Measurements from ENCODE around the gene SIRT4. TPM values are rescaled to one million over a fixed set of nuclear protein-coding genes. Genes with fewer than 3 reads are reported as not detected.

Gene SIRT4
- total and polyA plus RNA-seq, 2 of the 13 experiments (the other 11 are each of a cell fraction or from before 2014, with no cell fraction given): 3.4 to 5.8 TPM

- Histone ChIP-seq H3K4me2 (ENCODE audit: low read depth, low read length) (peak overlapping the region; percentile 71; the same call in 1 of the 2 replicates), H3K9me3 (ENCODE audit: low read length) (peaks cover 15% of the 10 kb centered on the region), H3K36me3 (replicated peaks in 1 of 2; ENCODE audit: control insufficient read depth in 1 of 2, insufficient read depth in 2 of 2, low read length in 2 of 2) (no peaks in the 10 kb centered on the region), H3K27ac (ENCODE audit: extremely low read length, insufficient read depth, low read length) (no peak overlapping the region), H3K27me3 (ENCODE audit: control insufficient read depth in 1 of 2, insufficient read depth in 2 of 2, low read length in 2 of 2) (0 out of 5 replicates have a peak, but pooled peaks cover 0 to 2% of the 10 kb centered on the region in 2 experiments), H3K4me1 (ENCODE audit: insufficient read depth, low read length) (peaks cover 32% of the 10 kb centered on the region), H3K4me3 (replicated peaks in 1 of 3; ENCODE audit: insufficient read depth in 1 of 3, low read depth in 2 of 3, low read length in 3 of 3) (no peak overlapping the region), H2AFZ (ENCODE audit: low read length) (no peak overlapping the region), H3K79me2 (ENCODE audit: insufficient read depth, low read length) (no peaks in the 10 kb centered on the region), H3K9ac (ENCODE audit: insufficient read depth, low read depth, low read length) (no peak overlapping the region), H4K20me1 (ENCODE audit: insufficient read depth, low read length) (no peaks in the 10 kb centered on the region)
- ChIA-PET CTCF (ENCODE audit: low intra/inter-chr PET ratio, low total read pairs) (no interaction called here), POLR2A (interaction anchor here (0.5 to 2.2 kb wide), 3 partner anchors 11 to 41 kb away, joined by 4 to 8 read pairs (median 8); partner anchors contain the start of gene RNU4-2)
- in situ Hi-C loops (cut with HindIII; ENCODE audit: extremely low pct_ligation_motif_present, low pct_unique_long_range_greater_than_20kb): no loop called here
- no TSS peak for BruUV-seq (replicated peaks)
- no peak for DNase-seq (ENCODE audit: low spot score)
- FAIRE-seq: no peak
- 69% methylated on average over 6 of the region's 7 CpGs for WGBS (ENCODE audit: low lambda C conversion rate)
- ATAC-seq: peak; percentile 26
- intact Hi-C loops (cut with micrococcal nuclease; ENCODE audit: unreplicated experiment): no loop called here
- no peak for TF ChIP-seq SNAPC4 (CRISPR knock-in tag; IDR thresholded peaks at IDR 0.05)
- no peak for TF ChIP-seq JARID2 (CRISPR knock-in tag; IDR thresholded peaks at IDR 0.05; ENCODE audit: insufficient replicate concordance)
- no peak for TF ChIP-seq ZNF530 (CRISPR knock-in tag; IDR thresholded peaks at IDR 0.05; ENCODE audit: low read depth)
- TF ChIP-seq FOXP4 (CRISPR knock-in tag; IDR thresholded peaks at IDR 0.05): no peak
- no peak for TF ChIP-seq ZNF558 (CRISPR knock-in tag; IDR thresholded peaks at IDR 0.05; ENCODE audit: borderline replicate concordance)
- TF ChIP-seq ZSCAN12 (CRISPR knock-in tag; IDR thresholded peaks at IDR 0.05): no peak
- TF ChIP-seq RORA (CRISPR knock-in tag; IDR thresholded peaks at IDR 0.05): no peak
- no peak for TF ChIP-seq ZFX (CRISPR knock-in tag; IDR thresholded peaks at IDR 0.05; ENCODE audit: low read depth)
- TF ChIP-seq DNMT3B (CRISPR knock-in tag; conservative IDR thresholded peaks at IDR 0.05): no peak
- no peak for TF ChIP-seq ZHX2 (IDR thresholded peaks at IDR 0.05; ENCODE audit: low read depth)
- no peak for TF ChIP-seq ZHX2 (CRISPR knock-in tag; IDR thresholded peaks at IDR 0.05; ENCODE audit: borderline replicate concordance)
- no peak for TF ChIP-seq GPN1 (CRISPR knock-in tag; IDR thresholded peaks at IDR 0.05; ENCODE audit: borderline replicate concordance)
Observed at GRCh38 chr12:120332523-120332922, 30.4 kb downstream of the SIRT4 start.

Measured in HepG2 (cell line).